Measurements from ENCODE around the gene NECAB3. TPM values are rescaled to one million over a fixed set of nuclear protein-coding genes. Genes with fewer than 3 reads are reported as not detected.

The NECAB3 gene
- total and polyA plus RNA-seq, 2 of the 13 experiments (the other 11 are each of a cell fraction or from before 2014, with no cell fraction given) = 61.5 to 65.5 TPM

DNA sequence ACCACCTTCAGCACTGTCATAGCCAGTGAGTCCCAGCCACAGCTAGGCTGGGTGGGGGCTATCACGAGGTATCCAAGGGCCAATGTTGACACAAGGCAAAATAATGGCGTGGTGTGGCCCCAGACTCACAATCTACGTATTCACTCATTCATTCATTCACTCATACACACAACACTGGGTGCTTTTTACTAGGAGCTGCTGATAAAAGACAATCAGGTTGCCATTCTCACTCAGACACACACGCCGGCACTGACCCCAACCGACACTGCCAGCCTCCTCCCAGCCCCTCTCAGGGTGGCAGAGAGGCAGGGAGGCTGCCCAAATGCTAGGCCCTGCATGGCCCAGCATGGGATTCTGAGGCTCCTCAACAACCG is 13.6 kb downstream of the NECAB3 start:
- in situ Hi-C loops (cut with HindIII; ENCODE audit: extremely low pct_ligation_motif_present, low pct_unique_long_range_greater_than_20kb) (no loop called here), intact Hi-C loops (cut with micrococcal nuclease; ENCODE audit: unreplicated experiment) (loop anchor here (5.0 kb wide), 1 partner anchor 258 kb away; the partner anchor contains the start of gene CDK5RAP1)
- Histone ChIP-seq H2AFZ (ENCODE audit: low read length) (no peak overlapping the region), H3K79me2 (ENCODE audit: insufficient read depth, low read length) (peaks cover 8% of the 10 kb centered on the region), H3K9me3 (ENCODE audit: low read length) (no peaks in the 10 kb centered on the region), H3K9ac (ENCODE audit: insufficient read depth, low read depth, low read length) (no peak overlapping the region), H3K27me3 (ENCODE audit: control insufficient read depth in 1 of 2, insufficient read depth in 2 of 2, low read length in 2 of 2) (no peaks in the 10 kb centered on the region; a peak in 1 of 5 replicates), H3K4me1 (ENCODE audit: insufficient read depth, low read length) (peaks cover 28% of the 10 kb centered on the region), H3K4me3 (replicated peaks in 1 of 3; ENCODE audit: insufficient read depth in 1 of 3, low read depth in 2 of 3, low read length in 3 of 3) (no peak overlapping the region), H3K27ac (ENCODE audit: extremely low read length, insufficient read depth, low read length) (no peak overlapping the region), H3K36me3 (replicated peaks in 1 of 2; ENCODE audit: control insufficient read depth in 1 of 2, insufficient read depth in 2 of 2, low read length in 2 of 2) (peaks cover 40 to 47% of the 10 kb centered on the region in 2 experiments), H3K4me2 (ENCODE audit: low read depth, low read length) (no peak overlapping the region), H4K20me1 (ENCODE audit: insufficient read depth, low read length) (no peaks in the 10 kb centered on the region)
- ChIA-PET CTCF (ENCODE audit: low intra/inter-chr PET ratio, low total read pairs) (no interaction called here), POLR2A (no interaction called here)
- FAIRE-seq = no peak
- ATAC-seq = no peak
- no peak for TF ChIP-seq ZBTB3 (CRISPR knock-in tag; IDR thresholded peaks at IDR 0.05; ENCODE audit: borderline replicate concordance, low read depth)
- 0 out of 4 replicates have a peak, but pooled peaks have one; percentile 29 to 30 for TF ChIP-seq POLR2A (IDR thresholded peaks at IDR 0.05; ENCODE audit: insufficient read depth in 1 of 2, low read depth in 2 of 2, low read length in 2 of 2)
- TF ChIP-seq, protein P1, sequence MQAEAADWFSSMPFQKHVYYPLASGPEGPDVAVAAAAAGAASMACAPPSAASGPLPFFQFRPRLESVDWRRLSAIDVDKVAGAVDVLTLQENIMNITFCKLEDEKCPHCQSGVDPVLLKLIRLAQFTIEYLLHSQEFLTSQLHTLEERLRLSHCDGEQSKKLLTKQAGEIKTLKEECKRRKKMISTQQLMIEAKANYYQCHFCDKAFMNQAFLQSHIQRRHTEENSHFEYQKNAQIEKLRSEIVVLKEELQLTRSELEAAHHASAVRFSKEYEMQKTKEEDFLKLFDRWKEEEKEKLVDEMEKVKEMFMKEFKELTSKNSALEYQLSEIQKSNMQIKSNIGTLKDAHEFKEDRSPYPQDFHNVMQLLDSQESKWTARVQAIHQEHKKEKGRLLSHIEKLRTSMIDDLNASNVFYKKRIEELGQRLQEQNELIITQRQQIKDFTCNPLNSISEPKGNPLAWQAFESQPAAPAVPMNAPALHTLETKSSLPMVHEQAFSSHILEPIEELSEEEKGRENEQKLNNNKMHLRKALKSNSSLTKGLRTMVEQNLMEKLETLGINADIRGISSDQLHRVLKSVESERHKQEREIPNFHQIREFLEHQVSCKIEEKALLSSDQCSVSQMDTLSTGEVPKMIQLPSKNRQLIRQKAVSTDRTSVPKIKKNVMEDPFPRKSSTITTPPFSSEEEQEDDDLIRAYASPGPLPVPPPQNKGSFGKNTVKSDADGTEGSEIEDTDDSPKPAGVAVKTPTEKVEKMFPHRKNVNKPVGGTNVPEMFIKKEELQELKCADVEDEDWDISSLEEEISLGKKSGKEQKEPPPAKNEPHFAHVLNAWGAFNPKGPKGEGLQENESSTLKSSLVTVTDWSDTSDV (CRISPR knock-in tag; IDR thresholded peaks at IDR 0.05) = no peak
- no peak for TF ChIP-seq THYN1 (CRISPR knock-in tag; IDR thresholded peaks at IDR 0.05; ENCODE audit: borderline replicate concordance, low read depth)
- TF ChIP-seq, protein P2, sequence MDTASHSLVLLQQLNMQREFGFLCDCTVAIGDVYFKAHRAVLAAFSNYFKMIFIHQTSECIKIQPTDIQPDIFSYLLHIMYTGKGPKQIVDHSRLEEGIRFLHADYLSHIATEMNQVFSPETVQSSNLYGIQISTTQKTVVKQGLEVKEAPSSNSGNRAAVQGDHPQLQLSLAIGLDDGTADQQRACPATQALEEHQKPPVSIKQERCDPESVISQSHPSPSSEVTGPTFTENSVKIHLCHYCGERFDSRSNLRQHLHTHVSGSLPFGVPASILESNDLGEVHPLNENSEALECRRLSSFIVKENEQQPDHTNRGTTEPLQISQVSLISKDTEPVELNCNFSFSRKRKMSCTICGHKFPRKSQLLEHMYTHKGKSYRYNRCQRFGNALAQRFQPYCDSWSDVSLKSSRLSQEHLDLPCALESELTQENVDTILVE (CRISPR knock-in tag; IDR thresholded peaks at IDR 0.05) = no peak
- no peak for TF ChIP-seq NONO (IDR thresholded peaks at IDR 0.05)
- no peak for TF ChIP-seq NONO (CRISPR knock-in tag; conservative IDR thresholded peaks at IDR 0.05)
- 0 out of 2 replicates have a peak, but pooled peaks have one; percentile 69 for TF ChIP-seq SSRP1 (CRISPR knock-in tag; IDR thresholded peaks at IDR 0.05)
- DNase-seq (ENCODE audit: low spot score) = no peak
- BruUV-seq (replicated peaks) = no TSS peak
- WGBS (ENCODE audit: low lambda C conversion rate) = 94% methylated on average over 7 of the region's 7 CpGs
